ENCODE results near the gene LPP. TPM values are rescaled to one million over a fixed set of nuclear protein-coding genes. Genes with fewer than 3 reads are reported as not detected.

Gene LPP
- total and polyA plus RNA-seq, 9 of the 15 experiments (the other 6 are each of a cell fraction or from before 2014, with no cell fraction given) = 0.07 to 0.18 TPM; not detected in 7

- no peak for TF ChIP-seq CAMTA2 (CRISPR knock-in tag; conservative IDR thresholded peaks at IDR 0.05)
- no peak for TF ChIP-seq MYC (IDR thresholded peaks at IDR 0.05; ENCODE audit: low read depth, low read length)
- no peak for TF ChIP-seq MYC (CRISPR knock-in tag; IDR thresholded peaks at IDR 0.05; ENCODE audit: borderline replicate concordance, low read depth)
- no peak for TF ChIP-seq HNRNPH1 (optimal IDR thresholded peaks at IDR 0.05; ENCODE audit: low read depth, low read length)
- TF ChIP-seq PCBP2 (IDR thresholded peaks at IDR 0.05; ENCODE audit: low read depth, low read length, poor library complexity, severe bottlenecking) = no peak
Measured at GRCh38 chr3:188734395-188734794, 580.4 kb downstream of the LPP start (continued).

- no TSS peak for BruUV-seq (replicated peaks)
- intact Hi-C loops (cut with micrococcal nuclease) = no loop called here
- TF ChIP-seq PRPF4 (IDR thresholded peaks at IDR 0.05; ENCODE audit: insufficient read depth, low read depth, low read length, poor library complexity, severe bottlenecking) (no peak), SAFB (IDR thresholded peaks at IDR 0.05; ENCODE audit: borderline replicate concordance, low read depth, low read length) (no peak), CREBBP (IDR thresholded peaks at IDR 0.05; ENCODE audit: low read depth, low read length) (no peak), SMAD4 (CRISPR knock-in tag; conservative IDR thresholded peaks at IDR 0.05) (no peak), BACH1 (tag; IDR thresholded peaks at IDR 0.05) (no peak), TAF15 (IDR thresholded peaks at IDR 0.05; ENCODE audit: low read depth, low read length) (no peak), HMGN3 (IDR thresholded peaks at IDR 0.05; ENCODE audit: borderline replicate concordance, extremely low read depth, insufficient read length, low read depth, low read length) (no peak), ZBTB34 (CRISPR knock-in tag; IDR thresholded peaks at IDR 0.05) (no peak), DNMT1 (IDR thresholded peaks at IDR 0.05) (no peak), NR2C2 (CRISPR knock-in tag; IDR thresholded peaks at IDR 0.05) (no peak), NR2C2 (tag; IDR thresholded peaks at IDR 0.05) (no peak), HNRNPH1 (optimal IDR thresholded peaks at IDR 0.05; ENCODE audit: low read depth, low read length) (no peak), LCOR (CRISPR knock-in tag; IDR thresholded peaks at IDR 0.05) (no peak), PKNOX1 (IDR thresholded peaks at IDR 0.05) (no peak), DPF2 (IDR thresholded peaks at IDR 0.05) (no peak), ZSCAN32 (CRISPR knock-in tag; IDR thresholded peaks at IDR 0.05) (no peak), ZNF274 (IDR thresholded peaks at IDR 0.05; ENCODE audit: borderline replicate concordance, low read depth, low read length) (no peak), RBBP5 (IDR thresholded peaks at IDR 0.05; ENCODE audit: borderline replicate concordance, insufficient read depth, low read length, poor library complexity, severe bottlenecking) (no peak)
Measured at GRCh38 chr3:188739511-188739910, 585.6 kb downstream of the LPP start.

More at GRCh38 chr3:188739511-188739910, 585.6 kb downstream of the LPP start:
- in situ Hi-C loops (cut with MboI) = no loop called here
- ATAC-seq = no peak
- no peak overlapping the region for H2AFZ ChIP-seq (ENCODE audit: low read depth, low read length)
- no peaks in the 10 kb centered on the region for H3K36me3 ChIP-seq (ENCODE audit: control insufficient read depth, insufficient read depth, low read length)
- no peak overlapping the region for H3K4me3 ChIP-seq
- H4K20me1 ChIP-seq (replicated peaks; ENCODE audit: control insufficient read depth, insufficient read depth, low read length) = no peaks in the 10 kb centered on the region
- H3K9me3 ChIP-seq (replicated peaks; ENCODE audit: control insufficient read depth, insufficient read depth, low read depth, low read length) = no peaks in the 10 kb centered on the region
- ChIA-PET CTCF (ENCODE audit: low intra/inter-chr PET ratio) (no interaction called here), POLR2A (no interaction called here)
- H3K79me2 ChIP-seq (ENCODE audit: control insufficient read depth, insufficient read depth, low read length) = no peaks in the 10 kb centered on the region
- no peak overlapping the region for H3K9ac ChIP-seq (ENCODE audit: insufficient read depth in 1 of 2, low read depth in 2 of 2, low read length in 2 of 2)
- H3K27me3 ChIP-seq (ENCODE audit: control insufficient read depth in 2 of 2, insufficient read depth in 2 of 2, low read length in 2 of 2) = no peaks in the 10 kb centered on the region
- no peak for DNase-seq (ENCODE audit: extremely low read depth in 1 of 4, low spot score in 3 of 4)
- H3K4me2 ChIP-seq (ENCODE audit: insufficient read depth, low read length) = no peak overlapping the region
- no peaks in the 10 kb centered on the region for H3K9me1 ChIP-seq (ENCODE audit: control insufficient read depth, insufficient read depth, low read length)
- no peak for FAIRE-seq
- H3K27ac ChIP-seq (ENCODE audit: extremely low read depth, low read depth, low read length) = no peak overlapping the region
- no peaks in the 10 kb centered on the region for H3K4me1 ChIP-seq (replicated peaks in 1 of 2; ENCODE audit: control insufficient read depth in 2 of 2, insufficient read depth in 2 of 2, low read length in 2 of 2)

Measured in K562 (cell line).